Trophoblast cell (in vitro differentiated cells and primary cell): ENCODE data around the gene TTYH2.

Experiments used
- DNase-seq, 2 donors: peaks; one replicate each; pipeline ENCODE4 v3.0.0-alpha.2; 2016
- H2AFZ ChIP-seq: 2 replicates; pipeline ENCODE4 v1.6.1; 2013; ENCODE audit warnings: low read length, moderate library complexity, mild to moderate bottlenecking; ENCODE audit not compliant: insufficient read depth, poor library complexity
- H2AK5ac ChIP-seq: 2 replicates; pipeline ENCODE4 v1.6.1; 2013; ENCODE audit warnings: mild to moderate bottlenecking, low read length
- H2BK120ac ChIP-seq: 2 replicates; pipeline ENCODE4 v1.6.1; 2013; ENCODE audit warnings: low read length, mild to moderate bottlenecking, moderate library complexity; ENCODE audit not compliant: insufficient read depth, poor library complexity
- H2BK12ac ChIP-seq: 2 replicates; pipeline ENCODE4 v1.6.1; 2013; ENCODE audit warnings: mild to moderate bottlenecking, low read length, moderate library complexity
- H2BK5ac ChIP-seq: 2 replicates; pipeline ENCODE4 v1.6.1; 2013; ENCODE audit warnings: low read length, low read depth, moderate library complexity, mild to moderate bottlenecking; ENCODE audit not compliant: poor library complexity
- H3K14ac ChIP-seq: 2 replicates; pipeline ENCODE4 v1.6.1; 2013; ENCODE audit warnings: mild to moderate bottlenecking, low read length
- H3K18ac ChIP-seq: 2 replicates; pipeline ENCODE4 v1.6.1; 2013; ENCODE audit warnings: mild to moderate bottlenecking, low read length
- H3K23ac ChIP-seq: 2 replicates; pipeline ENCODE4 v1.6.1; 2013; ENCODE audit warnings: low read length
- H3K27ac ChIP-seq: 2 replicates; pipeline ENCODE4 v1.5.1; 2013; ENCODE audit warnings: low read depth, mild to moderate bottlenecking, inconsistent platforms, low read length, moderate library complexity
- H3K27me3 ChIP-seq: 2 replicates; pipeline ENCODE4 v1.6.1; 2013; ENCODE audit warnings: inconsistent platforms, mild to moderate bottlenecking, low read length, moderate library complexity; ENCODE audit not compliant: insufficient read depth
- H3K36me3 ChIP-seq, 2 experiments: 1 replicate in 1 of 2; 2 replicates in 1 of 2; pipeline ENCODE4 v1.6.1; 2013; ENCODE audit warnings: low read length in 2 of 2, mild to moderate bottlenecking in 2 of 2, moderate library complexity in 1 of 2; ENCODE audit not compliant: insufficient read depth in 2 of 2, control insufficient read depth in 1 of 2
- H3K4ac ChIP-seq: 2 replicates; pipeline ENCODE4 v1.6.1; 2013; ENCODE audit warnings: low read depth, mild to moderate bottlenecking, low read length, moderate library complexity
- H3K4me1 ChIP-seq, 2 experiments: 1 replicate in 1 of 2; 2 replicates in 1 of 2; pipeline ENCODE4 v1.6.1; 2013; ENCODE audit warnings: low read length in 2 of 2, mild to moderate bottlenecking in 2 of 2, moderate library complexity in 1 of 2; ENCODE audit not compliant: insufficient read depth in 2 of 2, control insufficient read depth in 1 of 2
- H3K4me2 ChIP-seq: 2 replicates; pipeline ENCODE4 v1.6.1; 2013; ENCODE audit warnings: inconsistent platforms, mild to moderate bottlenecking, low read length, moderate library complexity
- H3K4me3 ChIP-seq: 2 replicates; pipeline ENCODE4 v1.5.1; 2013; ENCODE audit warnings: mild to moderate bottlenecking, low read depth, low read length, inconsistent platforms
- H3K79me1 ChIP-seq: one replicate; pipeline ENCODE4 v1.6.1; 2013; ENCODE audit warnings: low read length
- H3K79me2 ChIP-seq: 2 replicates; pipeline ENCODE4 v1.6.1; 2013; ENCODE audit warnings: low read length, mild to moderate bottlenecking; ENCODE audit not compliant: control insufficient read depth, insufficient read depth, poor library complexity
- H3K9ac ChIP-seq: 2 replicates; pipeline ENCODE4 v1.6.1; 2013; ENCODE audit warnings: mild to moderate bottlenecking, low read length
- H3K9me3 ChIP-seq: 2 replicates; pipeline ENCODE4 v1.6.1; 2013; ENCODE audit warnings: low read depth, mild to moderate bottlenecking, control low read depth, inconsistent platforms, low read length; ENCODE audit not compliant: insufficient read depth
- H4K12ac ChIP-seq: 2 replicates; pipeline ENCODE4 v1.6.1; 2013; ENCODE audit warnings: low read depth, mild to moderate bottlenecking, low read length, moderate library complexity
- H4K8ac ChIP-seq: 2 replicates; pipeline ENCODE4 v1.6.1; 2013; ENCODE audit warnings: low read depth, mild to moderate bottlenecking, low read length, moderate library complexity
- H4K91ac ChIP-seq: one replicate; pipeline ENCODE4 v1.6.1; 2013; ENCODE audit warnings: low read depth, mild to moderate bottlenecking, low read length, moderate library complexity
- WGBS: extraction: QIAGEN DNeasy Blood & Tissue Kit; methylation state at CpG from one replicate; pipeline ENCODE4 v1.1.7; 2013; ENCODE audit warnings: missing lambda C conversion rate; ENCODE audit not compliant: insufficient read length, insufficient coverage; ENCODE audit errors: extremely low coverage; 5-methylcytosine and 5-hydroxymethylcytosine counted together

The TTYH2 gene

DNA sequence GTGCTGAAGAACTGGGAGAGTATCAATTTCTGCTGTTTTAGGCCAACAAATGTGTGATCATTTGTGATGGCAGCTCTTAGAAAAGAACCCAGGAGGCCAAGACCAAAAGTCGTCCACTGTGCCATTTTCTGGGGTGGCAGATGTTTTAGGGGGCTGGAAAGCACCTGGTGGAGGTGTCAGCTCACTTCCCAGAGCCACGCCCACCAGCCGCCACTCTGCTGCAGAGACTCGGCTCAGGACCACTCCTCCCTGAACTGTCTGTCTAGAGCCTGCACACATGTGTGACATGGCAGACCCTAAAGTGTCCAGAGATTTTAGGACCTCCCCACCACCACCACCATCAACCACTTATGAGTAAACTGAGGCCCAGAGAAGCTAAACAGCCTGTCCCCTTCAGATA, 33.8 kb upstream of the TTYH2 start:
- Histone ChIP-seq H3K27ac (no peak overlapping the region), H3K4me3 (no peak overlapping the region), H3K9ac (no peak overlapping the region), H3K36me3 (no peaks in the 10 kb centered on the region), H2BK120ac (no peak overlapping the region), H3K23ac (no peak overlapping the region), H3K4me1 (no peaks in the 10 kb centered on the region), H4K91ac (no peak overlapping the region), H3K79me1 (no peaks in the 10 kb centered on the region), H4K8ac (no peak overlapping the region), H2AK5ac (no peak overlapping the region), H2BK12ac (no peak overlapping the region), H3K4ac (no peak overlapping the region), H3K4me2 (no peak overlapping the region), H4K12ac (no peak overlapping the region), H3K9me3 (peaks cover 3% of the 10 kb centered on the region), H3K27me3 (peaks cover 2% of the 10 kb centered on the region), H2AFZ (no peak overlapping the region), H3K79me2 (no peaks in the 10 kb centered on the region), H3K14ac (no peak overlapping the region), H3K18ac (no peak overlapping the region), H2BK5ac (no peak overlapping the region)
- no peak for DNase-seq
- no CpG with 5 or more reads among the region's 4 CpGs for WGBS

DNA sequence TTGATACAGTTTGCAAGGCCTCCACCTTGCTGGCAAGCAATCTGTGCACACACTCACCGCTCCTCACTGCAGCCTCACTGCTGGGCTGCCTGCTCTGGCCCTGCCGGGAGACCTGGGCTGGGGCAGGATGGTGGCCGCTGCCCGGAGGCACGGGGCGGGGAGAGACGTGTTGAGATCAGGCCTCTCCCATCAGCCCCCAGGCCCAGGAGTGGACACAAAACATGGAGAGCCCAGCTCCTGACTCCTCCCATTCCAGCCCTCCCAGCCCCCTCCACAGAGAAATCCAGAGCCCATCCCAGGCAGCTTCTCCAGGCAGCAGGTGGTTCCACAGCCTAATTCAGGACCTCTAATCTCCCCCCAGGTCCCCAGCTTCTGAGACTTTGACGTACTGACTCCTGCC, 33.0 kb upstream of the TTYH2 start:
- Histone ChIP-seq H3K18ac (no peak overlapping the region), H4K12ac (no peak overlapping the region), H2AFZ (no peak overlapping the region), H3K4me3 (no peak overlapping the region), H2BK5ac (no peak overlapping the region), H3K79me2 (no peaks in the 10 kb centered on the region), H3K9me3 (peaks cover 3% of the 10 kb centered on the region), H3K27me3 (peaks cover 2% of the 10 kb centered on the region), H3K4me1 (no peaks in the 10 kb centered on the region), H3K23ac (no peak overlapping the region), H3K79me1 (no peaks in the 10 kb centered on the region), H3K9ac (no peak overlapping the region), H4K91ac (no peak overlapping the region), H3K14ac (no peak overlapping the region), H4K8ac (no peak overlapping the region), H2BK12ac (no peak overlapping the region), H2AK5ac (no peak overlapping the region), H3K4ac (no peak overlapping the region), H2BK120ac (no peak overlapping the region), H3K36me3 (no peaks in the 10 kb centered on the region), H3K27ac (no peak overlapping the region), H3K4me2 (no peak overlapping the region)
- WGBS: no CpG with 5 or more reads among the region's 8 CpGs
- no peak for DNase-seq

DNA sequence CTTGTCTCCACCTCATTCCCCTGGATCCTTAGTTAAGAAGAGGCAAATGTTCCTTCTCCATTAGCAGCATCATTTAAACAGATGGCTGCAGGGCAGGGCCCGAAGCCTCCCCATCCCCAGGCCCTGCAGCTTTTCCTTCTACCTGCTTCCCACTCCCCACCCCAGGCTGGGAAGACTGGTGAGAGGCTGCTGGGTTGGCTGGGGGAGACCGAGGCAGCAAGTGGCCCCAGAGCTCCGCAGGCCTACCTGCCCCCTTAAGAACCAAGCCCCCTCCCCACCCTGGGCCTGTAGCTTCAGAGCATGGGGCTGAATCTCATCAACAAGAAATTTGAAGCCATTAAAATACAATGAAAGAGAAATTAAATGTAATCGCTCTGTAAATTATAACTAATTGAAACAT, 32.0 kb upstream of the TTYH2 start:
- H3K4me3 ChIP-seq: no peak overlapping the region
- no peak for DNase-seq
- no peak overlapping the region for H4K8ac ChIP-seq
- no peak overlapping the region for H2AFZ ChIP-seq
- H3K14ac ChIP-seq: no peak overlapping the region
- no peak overlapping the region for H4K12ac ChIP-seq
- no peak overlapping the region for H2BK120ac ChIP-seq
- H3K23ac ChIP-seq: no peak overlapping the region
- no peaks in the 10 kb centered on the region for H3K79me2 ChIP-seq
- no peaks in the 10 kb centered on the region for H3K79me1 ChIP-seq
- H3K9me3 ChIP-seq: peaks cover 4% of the 10 kb centered on the region
- H3K36me3 ChIP-seq: no peaks in the 10 kb centered on the region
- H3K27me3 ChIP-seq: peaks cover 2% of the 10 kb centered on the region
- no peak overlapping the region for H3K27ac ChIP-seq
- H4K91ac ChIP-seq: no peak overlapping the region
- no peak overlapping the region for H3K4me2 ChIP-seq
- no peaks in the 10 kb centered on the region for H3K4me1 ChIP-seq
- no peak overlapping the region for H2AK5ac ChIP-seq
- H3K4ac ChIP-seq: no peak overlapping the region
- no peak overlapping the region for H3K18ac ChIP-seq
- H3K9ac ChIP-seq: no peak overlapping the region
- no peak overlapping the region for H2BK12ac ChIP-seq
- WGBS: no CpG with 5 or more reads among the region's 4 CpGs
- no peak overlapping the region for H2BK5ac ChIP-seq

DNA sequence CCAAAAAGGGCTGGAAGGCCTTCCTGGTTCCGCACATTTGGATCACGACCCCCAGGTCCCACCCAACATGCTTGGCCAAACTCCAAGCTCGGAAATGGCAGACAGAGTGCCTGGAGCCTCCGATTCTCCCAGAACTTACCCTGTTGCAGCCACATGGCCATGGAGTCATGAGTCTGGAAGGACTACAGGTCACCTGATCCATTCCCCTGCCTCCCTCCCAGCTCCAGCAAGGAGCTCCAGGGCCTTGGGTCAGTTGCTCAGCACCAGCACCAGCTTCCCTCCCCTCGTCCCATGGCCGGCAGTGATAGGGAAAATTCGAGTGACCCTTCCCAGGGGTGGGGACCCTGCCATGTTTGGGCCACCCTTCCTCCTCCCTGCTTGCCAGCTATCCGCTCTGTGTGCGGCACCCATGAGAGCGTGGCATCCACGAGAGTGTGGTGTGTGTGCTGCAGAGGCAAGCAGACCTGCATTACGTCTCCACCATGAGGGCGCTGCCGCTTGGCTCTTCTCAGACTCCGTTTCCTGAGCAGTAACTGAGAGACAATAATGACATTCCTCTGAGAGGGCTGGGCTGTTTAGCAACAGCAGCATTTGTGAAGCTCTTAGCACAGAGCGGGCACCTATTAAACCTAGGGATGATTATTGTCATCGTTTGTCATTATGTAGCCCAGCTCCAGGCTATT, 31.2 kb upstream of the TTYH2 start:
- H3K27ac ChIP-seq: no peak overlapping the region
- no peak overlapping the region for H2AFZ ChIP-seq
- DNase-seq: no peak
- H3K4me2 ChIP-seq: no peak overlapping the region
- H3K4ac ChIP-seq: no peak overlapping the region
- no peaks in the 10 kb centered on the region for H3K4me1 ChIP-seq
- no peaks in the 10 kb centered on the region for H3K79me2 ChIP-seq
- no peak overlapping the region for H3K9ac ChIP-seq
- no peak overlapping the region for H2BK120ac ChIP-seq
- no peaks in the 10 kb centered on the region for H3K36me3 ChIP-seq
- H3K14ac ChIP-seq: no peak overlapping the region
- H4K91ac ChIP-seq: no peak overlapping the region
- H3K18ac ChIP-seq: no peak overlapping the region
- H3K23ac ChIP-seq: no peak overlapping the region
- no peak overlapping the region for H2BK12ac ChIP-seq
- H2BK5ac ChIP-seq: no peak overlapping the region
- no peaks in the 10 kb centered on the region for H3K79me1 ChIP-seq
- H4K8ac ChIP-seq: no peak overlapping the region
- H2AK5ac ChIP-seq: no peak overlapping the region
- no CpG with 5 or more reads among the region's 17 CpGs for WGBS
- peaks cover 2% of the 10 kb centered on the region for H3K9me3 ChIP-seq
- peaks cover 2% of the 10 kb centered on the region for H3K27me3 ChIP-seq
- H3K4me3 ChIP-seq: no peak overlapping the region
- H4K12ac ChIP-seq: no peak overlapping the region
